ENCODE measurements around the gene UBE2J2. TPM values are rescaled to one million over a fixed set of nuclear protein-coding genes. Genes with fewer than 3 reads are reported as not detected.

UBE2J2 gene
- total RNA-seq, 4 donors from 2014 or later = 9.5 to 66.1 (median 49.8) TPM

DNA sequence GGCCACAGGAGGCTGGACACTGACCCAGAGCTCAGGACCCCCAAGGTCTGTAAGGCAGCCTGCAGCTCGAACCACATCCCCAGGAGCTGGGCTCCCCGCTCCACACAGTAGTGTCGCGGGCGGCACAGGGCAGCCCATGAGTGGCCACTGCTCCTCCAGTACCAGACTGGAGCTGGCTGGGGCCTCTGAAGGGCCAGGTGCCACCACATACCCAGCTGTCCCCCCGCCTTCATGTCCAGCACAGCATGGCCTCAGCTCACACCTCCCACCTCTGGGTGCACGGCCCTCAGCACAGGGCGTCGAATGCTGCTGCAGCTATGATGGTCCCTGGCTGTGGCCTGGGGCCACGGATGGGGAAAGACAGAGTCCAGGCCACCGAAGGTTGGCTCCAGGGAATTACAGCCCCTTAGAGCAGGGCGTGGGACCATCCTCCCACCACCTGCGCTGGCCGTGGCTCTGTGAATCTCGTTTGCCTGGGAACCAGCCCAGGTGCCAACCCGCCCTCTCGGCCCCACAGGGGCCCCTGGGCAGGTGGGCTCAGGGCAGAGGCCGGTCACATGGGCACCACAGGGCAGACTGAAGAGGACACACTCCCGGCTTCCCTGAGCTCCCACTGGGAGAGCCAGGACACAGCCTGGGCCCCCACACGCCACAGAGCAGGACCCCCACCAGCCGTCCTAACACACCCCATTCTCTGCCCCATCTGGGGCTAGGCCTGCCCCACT, 57.6 kb downstream of the UBE2J2 start:
- intact Hi-C loops (cut with DNase I; ENCODE audit: low total_unique reads) = no loop called here
- Histone ChIP-seq H3K27me3 (no peaks in the 10 kb centered on the region), H3K9me3 (no peaks in the 10 kb centered on the region), H3K4me1 (peaks cover 0 to 6% of the 10 kb centered on the region in 2 donors), H3K4me3 (no peak overlapping the region), H3K36me3 (no peaks in the 10 kb centered on the region), H3K27ac (no peak overlapping the region)
- DNase-seq = no peak
- no peak for TF ChIP-seq POLR2A (IDR thresholded peaks at IDR 0.05)
- TF ChIP-seq, protein P1, sequence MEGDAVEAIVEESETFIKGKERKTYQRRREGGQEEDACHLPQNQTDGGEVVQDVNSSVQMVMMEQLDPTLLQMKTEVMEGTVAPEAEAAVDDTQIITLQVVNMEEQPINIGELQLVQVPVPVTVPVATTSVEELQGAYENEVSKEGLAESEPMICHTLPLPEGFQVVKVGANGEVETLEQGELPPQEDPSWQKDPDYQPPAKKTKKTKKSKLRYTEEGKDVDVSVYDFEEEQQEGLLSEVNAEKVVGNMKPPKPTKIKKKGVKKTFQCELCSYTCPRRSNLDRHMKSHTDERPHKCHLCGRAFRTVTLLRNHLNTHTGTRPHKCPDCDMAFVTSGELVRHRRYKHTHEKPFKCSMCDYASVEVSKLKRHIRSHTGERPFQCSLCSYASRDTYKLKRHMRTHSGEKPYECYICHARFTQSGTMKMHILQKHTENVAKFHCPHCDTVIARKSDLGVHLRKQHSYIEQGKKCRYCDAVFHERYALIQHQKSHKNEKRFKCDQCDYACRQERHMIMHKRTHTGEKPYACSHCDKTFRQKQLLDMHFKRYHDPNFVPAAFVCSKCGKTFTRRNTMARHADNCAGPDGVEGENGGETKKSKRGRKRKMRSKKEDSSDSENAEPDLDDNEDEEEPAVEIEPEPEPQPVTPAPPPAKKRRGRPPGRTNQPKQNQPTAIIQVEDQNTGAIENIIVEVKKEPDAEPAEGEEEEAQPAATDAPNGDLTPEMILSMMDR (IDR thresholded peaks at IDR 0.05) = no peak

DNA sequence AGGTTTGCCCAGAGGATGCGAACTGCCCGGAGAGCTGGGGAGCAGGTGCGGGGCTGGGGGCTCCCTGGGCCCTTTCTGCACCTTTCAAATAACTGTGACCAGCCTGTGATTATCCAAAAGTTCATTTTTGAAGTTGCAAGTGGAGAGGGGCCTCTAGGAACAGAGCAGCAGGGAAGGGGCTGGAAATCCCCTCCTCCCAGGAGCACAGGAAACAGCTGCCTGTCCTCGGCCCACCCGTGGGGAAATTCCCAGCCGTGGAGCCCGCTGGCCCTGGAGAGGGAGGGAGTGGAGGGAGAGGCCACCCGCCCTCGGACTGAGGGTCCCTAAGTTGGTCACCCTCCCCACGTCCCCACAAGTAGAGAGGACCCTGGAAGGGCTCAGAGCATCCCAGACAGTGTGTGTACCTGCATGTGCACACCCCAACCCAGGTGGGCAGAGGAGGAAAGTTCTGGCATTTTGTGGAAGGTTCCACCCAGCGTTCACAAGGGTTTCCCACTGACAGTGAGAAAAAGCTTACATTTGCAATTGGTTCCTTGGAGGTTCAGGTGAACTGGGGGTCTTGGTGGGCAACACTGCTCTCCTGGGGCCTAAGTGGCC, 58.5 kb downstream of the UBE2J2 start:
- intact Hi-C loops (cut with DNase I; ENCODE audit: low total_unique reads) = no loop called here
- no peak overlapping the region for H3K4me3 ChIP-seq
- no peak for TF ChIP-seq POLR2A (IDR thresholded peaks at IDR 0.05)
- TF ChIP-seq, protein P1 (IDR thresholded peaks at IDR 0.05) = no peak
- no peak for DNase-seq
- peaks cover 0 to 6% of the 10 kb centered on the region in 2 donors for H3K4me1 ChIP-seq
- H3K36me3 ChIP-seq = no peaks in the 10 kb centered on the region
- H3K27ac ChIP-seq = no peak overlapping the region
- H3K27me3 ChIP-seq = no peaks in the 10 kb centered on the region
- H3K9me3 ChIP-seq = no peaks in the 10 kb centered on the region

DNA sequence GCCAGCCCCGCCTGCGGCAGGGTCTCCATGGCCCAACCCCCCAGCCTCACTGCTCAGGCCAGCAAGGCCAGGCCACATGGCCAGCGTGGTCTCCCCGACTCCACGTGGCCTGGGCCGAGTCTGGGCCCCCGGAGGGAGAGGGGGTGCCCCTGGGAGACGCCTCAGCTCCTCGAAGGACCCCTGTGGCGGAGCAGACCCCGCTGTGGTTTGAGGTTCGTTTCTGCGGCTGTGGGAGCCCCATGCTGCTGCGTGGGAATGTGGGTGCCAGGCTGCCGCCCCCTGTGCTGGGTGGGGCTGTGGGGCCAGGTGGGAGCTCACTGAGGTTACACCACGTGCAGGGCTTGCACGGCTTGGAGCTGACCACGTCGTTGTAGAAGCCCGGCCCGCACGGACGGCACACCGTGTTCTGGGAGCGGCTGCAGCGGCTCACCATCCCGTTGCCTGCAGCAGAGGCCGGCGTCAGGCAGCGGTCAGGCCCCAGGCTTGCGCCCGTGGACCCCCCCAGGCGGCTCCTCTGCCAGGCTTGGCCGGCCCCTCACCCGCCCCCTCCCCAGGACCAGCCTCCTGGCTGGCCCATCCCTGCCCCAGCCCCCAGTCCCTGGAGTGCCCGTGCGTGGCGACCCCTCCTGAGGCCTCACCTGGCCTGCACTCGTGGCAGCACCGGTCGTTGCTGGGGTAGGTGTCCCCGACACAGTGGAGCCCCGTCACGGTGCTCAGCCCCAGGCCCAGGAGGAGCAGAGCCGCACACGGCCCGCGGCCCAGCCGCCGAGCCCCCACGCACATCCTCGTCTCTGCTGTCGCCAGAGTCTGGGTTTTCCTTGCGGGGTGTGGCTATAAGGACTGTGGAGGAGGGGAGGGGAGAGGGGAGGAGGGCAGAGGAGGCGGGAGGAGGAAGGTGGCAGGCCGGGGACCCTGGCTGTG, 60.0 kb downstream of the UBE2J2 start, which contains the start of gene TNFRSF4:
TNFRSF4 (minus strand) TSS at position 809 of the 921 bp plus-strand sequence; CDS start at position 783, 26 bp downstream.
- TF ChIP-seq, protein P1 (IDR thresholded peaks at IDR 0.05) = no peak
- no peak for TF ChIP-seq POLR2A (IDR thresholded peaks at IDR 0.05)
- Histone ChIP-seq H3K4me3 (no peak within 1 kb of the TSS), H3K27ac (no peak within 1 kb of the TSS), H3K36me3 (no peaks in the 10 kb centered on the region), H3K4me1 (peaks cover 0 to 6% of the 10 kb centered on the region in 2 donors), H3K9me3 (no peaks in the 10 kb centered on the region), H3K27me3 (no peaks in the 10 kb centered on the region)
- no peak for DNase-seq
- intact Hi-C loops (cut with DNase I; ENCODE audit: low total_unique reads) = no loop called here

DNA sequence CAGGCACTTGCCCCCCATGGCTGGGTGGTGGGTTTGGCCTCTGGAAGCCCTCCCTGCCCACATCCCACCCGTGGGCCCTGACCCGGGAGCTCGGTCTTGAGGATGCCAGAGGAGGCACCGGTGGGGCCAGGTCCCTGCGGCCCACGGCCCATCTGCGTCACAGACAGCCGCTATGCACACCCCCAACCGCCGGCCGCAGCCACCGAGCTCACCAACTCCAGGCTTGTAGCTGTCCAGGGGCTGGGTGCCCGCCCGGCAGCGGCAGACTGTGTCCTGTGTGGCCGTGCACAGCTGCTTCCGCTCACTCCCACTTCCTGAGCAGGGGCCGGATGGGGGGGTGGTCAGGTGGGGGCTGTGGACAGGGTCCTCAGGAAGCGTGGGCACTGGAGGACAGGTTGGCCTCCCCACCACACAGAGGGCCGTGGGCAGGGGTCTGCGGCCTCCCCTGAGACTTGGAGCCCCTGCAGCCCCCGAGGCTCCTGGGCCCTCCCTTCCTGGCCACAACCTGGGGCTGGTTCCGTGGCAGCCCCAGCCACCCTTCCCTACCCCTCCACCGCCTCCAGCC, 60.8 kb downstream of the UBE2J2 start:
- no peaks in the 10 kb centered on the region for H3K9me3 ChIP-seq
- peaks cover 0 to 12% of the 10 kb centered on the region in 2 donors for H3K4me1 ChIP-seq
- intact Hi-C loops (cut with DNase I; ENCODE audit: low total_unique reads) = no loop called here
- H3K4me3 ChIP-seq = no peak overlapping the region
- no peaks in the 10 kb centered on the region for H3K27me3 ChIP-seq
- H3K27ac ChIP-seq = no peak overlapping the region
- no peaks in the 10 kb centered on the region for H3K36me3 ChIP-seq
- TF ChIP-seq, protein P1 (IDR thresholded peaks at IDR 0.05) = no peak
- TF ChIP-seq POLR2A (IDR thresholded peaks at IDR 0.05) = no peak
- no peak for DNase-seq
